GM19238 (cell line): ENCODE data around the gene CDH11.

Experiments
- DNase-seq: peaks from one replicate; pipeline ENCODE4 v3.0.0; 2011; ENCODE audit warnings: low spot score; ENCODE audit not compliant: insufficient read length

Gene CDH11

DNA sequence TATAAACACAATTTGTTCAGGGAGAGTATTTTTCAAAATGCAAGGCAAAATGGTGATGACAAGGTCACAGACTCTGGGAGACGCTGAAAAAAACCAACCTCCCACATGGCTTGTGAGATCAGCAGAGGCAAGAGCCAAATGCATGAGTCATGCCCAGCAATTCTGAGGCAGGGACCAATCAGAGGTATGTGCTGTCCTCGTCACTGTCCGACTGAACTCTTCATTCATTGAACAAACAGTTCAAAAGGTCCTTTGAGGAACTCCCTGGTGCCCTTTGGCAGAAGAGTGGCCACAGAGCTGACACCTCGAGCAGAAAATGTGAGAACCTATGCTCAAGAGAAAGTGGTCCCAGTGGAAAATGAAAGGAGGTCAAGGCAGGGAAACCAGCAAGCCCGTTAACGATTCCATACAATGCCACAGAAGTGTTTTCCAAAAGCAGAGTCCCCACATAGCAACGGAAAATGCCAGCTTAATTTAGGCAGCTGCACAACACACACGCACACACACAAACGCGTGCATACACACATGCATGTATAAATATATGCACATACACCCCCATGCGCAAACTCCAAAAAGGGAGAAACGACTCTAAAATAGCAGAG is 50.9 kb downstream of the CDH11 start:
- DNase-seq: no peak

DNA sequence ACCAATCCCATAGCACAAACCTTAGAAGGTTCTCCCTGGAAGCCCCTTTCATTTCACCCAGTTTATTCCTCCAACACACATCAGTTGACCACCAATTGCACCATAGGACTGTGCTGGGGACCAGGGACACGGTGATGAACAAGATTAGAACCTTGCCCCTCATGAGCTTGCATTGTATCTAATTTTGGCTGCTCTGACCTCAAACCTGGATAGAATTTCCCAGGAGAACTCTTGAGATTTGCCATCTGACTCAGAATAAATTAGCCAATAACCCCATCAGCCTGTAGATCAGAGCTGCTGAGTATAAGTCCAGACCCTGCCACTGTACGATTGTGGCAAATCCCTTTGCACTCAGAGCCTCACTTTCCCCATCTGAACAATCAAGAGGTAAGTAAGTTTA is 52.1 kb downstream of the CDH11 start:
- DNase-seq: no peak

DNA sequence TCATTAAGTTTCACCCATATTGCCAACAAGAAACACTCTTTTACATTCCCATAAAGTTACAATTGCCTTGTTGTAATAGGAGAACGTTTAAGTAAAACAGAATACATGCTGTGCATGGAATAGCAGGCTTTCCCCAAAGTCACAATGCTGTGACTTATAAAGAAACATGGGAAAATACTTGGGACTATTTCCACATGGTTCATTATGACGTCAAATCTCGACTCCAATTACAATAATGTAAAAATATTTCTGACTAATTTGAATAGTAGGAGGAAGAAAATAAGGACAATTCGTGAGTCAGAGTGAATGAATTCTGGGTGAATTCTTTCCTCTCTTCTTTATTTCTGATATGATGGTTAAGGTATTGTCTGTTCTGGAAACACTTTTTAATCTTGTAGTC is 52.8 kb downstream of the CDH11 start:
- DNase-seq: no peak

DNA sequence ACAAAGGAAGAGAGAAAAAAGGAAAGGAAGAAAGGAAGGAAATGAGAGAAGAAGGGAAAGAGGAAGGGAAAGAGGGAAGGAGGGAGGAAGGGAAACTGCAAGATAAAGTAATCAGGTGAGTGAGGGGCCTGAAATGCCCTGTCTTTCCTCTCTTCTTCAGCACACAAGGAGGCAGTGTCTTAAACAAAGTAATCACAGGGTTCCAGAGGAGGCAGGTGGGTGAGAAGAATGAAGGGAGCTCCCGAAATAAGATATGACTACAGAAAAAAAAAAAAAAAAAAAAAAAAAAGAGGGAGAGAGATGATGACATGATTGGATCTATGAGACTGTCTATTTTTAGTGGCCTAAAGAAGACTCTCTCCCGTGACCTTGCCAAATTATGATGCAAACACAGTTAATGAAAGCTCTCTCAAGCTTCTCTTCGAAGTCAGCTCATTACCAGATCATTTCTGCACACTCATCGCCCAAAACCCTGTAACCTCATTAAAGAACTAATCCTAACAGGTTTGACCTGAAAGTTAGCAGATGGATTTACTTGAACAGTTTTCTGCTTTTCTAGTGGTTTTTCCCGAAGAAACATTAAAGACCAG is 53.6 kb downstream of the CDH11 start:
- no peak for DNase-seq

DNA sequence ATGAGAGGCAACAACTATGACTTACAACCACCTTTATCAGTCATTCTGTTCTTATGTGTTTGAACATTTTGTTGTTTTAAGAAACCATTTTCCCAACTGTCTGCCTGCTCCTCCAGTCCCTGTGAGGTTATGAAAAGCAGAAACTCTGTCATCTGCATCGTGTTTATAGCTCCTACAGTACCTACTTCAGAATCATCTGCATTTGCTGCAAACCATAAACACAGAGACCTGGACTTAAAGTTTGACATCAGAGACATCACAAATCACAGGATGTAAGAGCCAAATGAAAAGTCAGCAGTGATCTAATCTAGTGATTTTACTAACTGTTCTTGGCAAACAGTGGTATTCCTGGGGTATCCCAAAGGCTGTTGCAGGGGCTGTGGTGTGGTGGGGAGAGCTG is 55.2 kb downstream of the CDH11 start:
- DNase-seq: no peak

DNA sequence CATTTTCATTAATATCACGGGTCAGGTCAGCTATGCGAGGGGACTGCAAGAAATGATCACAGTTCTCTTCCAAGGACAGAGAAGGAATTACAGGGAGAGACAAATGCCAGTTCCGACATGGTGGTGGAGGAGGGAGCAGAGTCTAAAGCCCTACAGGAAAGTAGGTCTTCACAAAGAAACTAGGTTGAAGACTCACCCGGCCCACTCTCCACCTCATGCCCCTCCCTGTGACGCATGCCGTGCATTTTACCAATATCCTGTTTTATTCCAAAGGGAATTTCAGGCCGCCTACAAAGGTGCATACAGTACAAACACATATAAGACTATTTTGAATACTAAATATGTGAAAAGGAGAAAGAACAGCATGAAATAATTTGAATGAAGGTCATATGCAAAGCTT is 56.8 kb downstream of the CDH11 start:
- DNase-seq: no peak

DNA sequence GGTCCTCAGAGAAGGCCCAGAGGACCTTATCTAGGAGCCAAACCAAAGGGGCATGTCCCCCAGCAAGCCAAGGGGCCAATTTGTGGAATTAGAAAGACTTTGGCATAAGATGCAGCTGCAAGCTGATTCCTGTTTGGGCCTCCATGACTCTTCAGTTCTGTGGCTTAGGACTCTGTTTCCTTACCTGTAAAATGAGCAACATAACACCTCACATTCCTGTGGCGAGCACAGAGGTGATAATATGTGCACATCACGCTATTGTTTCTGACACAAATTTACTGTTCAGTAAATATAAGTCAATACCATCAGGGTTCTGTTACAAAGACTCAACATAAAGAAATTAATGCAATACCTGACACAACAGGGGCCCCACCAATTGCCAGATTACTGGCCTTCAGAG is 57.7 kb downstream of the CDH11 start:
- no peak for DNase-seq

DNA sequence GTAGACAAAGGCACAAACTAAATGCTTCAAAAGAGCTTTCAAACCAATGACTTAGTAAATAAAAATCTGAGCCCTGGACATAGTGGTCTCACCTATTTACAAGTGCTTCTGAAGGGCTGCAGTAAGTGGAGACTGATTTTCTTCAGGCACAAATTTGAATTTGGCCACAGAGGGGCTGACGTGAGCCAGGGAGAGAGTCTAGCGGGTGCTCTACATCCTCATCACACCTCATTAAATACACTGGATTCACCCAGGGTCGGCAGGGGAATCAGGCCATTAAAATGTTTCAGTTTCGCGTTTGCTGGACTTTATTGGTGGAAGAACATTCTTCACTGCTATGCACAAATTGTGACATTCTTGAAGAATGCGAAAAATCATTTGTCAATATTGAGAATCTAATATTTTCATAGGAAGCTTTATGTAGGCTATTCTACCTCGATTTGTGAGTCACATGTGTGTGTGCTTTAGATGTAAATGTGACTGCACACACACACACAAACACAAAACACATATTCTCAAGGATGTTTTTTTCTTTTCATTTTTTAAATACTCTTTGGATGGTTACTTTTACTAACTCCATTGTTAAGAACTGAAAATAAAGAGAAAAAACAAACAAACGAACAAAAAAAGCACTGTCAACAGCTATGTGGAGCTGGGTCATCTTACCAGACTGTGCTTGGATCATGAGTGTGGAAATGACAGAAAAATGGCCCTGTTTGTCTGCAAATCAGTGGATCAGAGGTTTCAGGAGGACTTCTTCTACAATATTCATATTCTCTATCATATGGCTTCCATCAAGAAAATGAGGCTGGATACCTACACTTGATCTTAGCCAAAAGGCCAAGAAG is 58.9 kb downstream of the CDH11 start:
- no peak for DNase-seq

DNA sequence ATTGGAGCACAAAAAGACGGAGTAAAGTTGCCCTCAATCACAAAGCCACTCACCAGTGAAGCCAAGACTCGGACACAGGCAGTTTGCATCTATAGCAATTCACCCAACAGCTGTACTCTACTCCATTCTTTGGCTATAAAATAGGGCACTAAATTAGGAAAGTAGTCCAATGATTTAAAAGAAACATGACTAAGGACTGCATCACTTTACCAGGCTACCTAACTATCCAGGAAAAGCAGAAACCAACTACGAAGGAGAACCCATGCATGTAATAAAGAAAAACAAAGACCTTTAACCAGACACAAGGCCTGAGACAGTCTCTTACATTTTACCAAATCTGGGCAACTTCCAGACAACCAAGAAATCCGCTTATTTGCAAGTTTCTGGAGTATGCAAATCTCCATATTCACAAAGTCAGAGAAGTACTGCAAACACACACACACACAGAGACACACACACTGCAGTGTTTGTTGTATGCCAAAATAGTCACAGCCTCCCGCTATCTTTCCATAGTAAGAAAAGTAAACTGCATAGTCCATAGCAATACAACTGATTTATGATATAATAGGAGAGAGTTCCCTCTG is 59.8 kb downstream of the CDH11 start:
- no peak for DNase-seq

DNA sequence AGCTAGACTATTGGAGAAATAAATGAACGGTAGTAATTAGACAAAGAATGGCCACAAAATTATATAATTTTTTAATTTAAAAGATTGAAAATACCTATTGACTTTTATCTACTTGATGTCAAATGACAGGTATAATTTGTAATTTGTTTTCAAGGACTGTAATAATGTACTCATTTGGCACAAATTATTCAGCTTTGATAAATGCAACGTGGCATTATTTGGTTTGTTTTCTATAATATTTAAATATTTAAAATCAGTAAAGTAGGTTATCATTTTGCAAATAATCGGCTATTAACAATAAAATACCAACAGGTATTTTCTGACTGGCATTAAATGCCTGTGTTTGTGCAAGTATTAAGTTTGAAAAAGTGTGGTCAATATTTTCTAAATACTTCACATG is 60.6 kb downstream of the CDH11 start:
- no peak for DNase-seq

DNA sequence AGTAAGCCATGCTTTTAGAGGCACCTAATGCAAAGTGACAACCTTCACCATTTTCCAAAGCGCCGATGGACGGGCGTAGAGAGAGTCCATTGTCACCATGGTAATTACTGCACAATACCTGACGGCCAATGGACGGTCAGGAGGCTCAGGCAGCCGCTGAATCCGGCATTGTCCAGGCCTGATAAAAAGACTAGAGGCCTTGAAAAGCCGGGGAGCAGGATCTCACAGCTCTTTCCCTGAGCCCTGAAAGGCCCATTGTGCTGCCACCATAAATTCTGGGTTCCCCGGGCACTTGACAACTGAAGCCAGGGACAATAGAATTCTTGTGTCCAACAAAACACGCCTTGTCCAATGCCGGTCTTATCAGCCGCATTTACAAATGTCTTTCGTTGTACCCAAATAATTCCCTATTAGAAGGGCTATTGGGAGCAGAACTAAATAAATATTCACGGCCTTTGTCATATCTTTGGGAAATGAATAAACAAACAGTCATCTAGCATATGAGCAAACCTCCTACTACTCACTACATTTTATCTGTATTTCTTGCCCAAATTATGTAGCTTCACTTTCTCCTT is 62.4 kb downstream of the CDH11 start:
- DNase-seq: no peak

DNA sequence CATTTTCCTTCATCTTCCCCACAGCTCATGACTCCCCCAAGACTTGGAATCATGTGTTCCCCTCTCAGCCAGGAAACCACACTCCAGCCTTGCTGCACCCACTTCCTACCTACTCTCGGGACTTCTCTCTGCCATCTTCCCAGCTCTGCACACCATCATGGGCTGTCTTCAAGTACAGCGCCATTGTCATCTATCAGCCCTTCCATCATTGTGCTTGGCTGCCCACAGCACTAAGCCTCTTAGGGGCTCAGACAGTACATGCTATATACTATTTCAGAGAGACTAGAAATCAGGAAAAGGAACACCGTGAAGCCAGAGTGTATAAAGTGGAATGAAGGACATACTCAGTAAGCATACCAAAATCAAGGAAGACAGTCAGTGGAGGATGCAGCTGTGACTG is 64.7 kb downstream of the CDH11 start:
- DNase-seq: no peak

DNA sequence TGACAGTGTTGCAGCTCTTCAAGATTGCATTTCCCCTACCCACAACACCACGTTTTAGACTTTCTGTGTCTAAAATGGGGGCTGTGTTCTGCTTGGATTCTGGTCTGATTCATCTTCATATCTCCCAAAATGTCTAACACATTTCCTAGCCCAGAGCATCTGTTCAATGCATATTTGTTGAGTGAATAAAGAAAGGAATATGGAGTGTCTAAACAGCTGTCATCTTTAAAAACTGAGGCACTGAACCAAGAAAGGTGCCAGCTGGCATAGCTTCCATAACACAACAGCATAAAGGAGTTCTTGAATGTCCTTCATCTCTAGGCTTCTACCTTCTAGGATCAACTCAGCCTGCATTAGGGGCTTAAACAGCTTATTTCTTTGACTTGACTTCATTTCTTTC is 67.4 kb downstream of the CDH11 start:
- DNase-seq: no peak

DNA sequence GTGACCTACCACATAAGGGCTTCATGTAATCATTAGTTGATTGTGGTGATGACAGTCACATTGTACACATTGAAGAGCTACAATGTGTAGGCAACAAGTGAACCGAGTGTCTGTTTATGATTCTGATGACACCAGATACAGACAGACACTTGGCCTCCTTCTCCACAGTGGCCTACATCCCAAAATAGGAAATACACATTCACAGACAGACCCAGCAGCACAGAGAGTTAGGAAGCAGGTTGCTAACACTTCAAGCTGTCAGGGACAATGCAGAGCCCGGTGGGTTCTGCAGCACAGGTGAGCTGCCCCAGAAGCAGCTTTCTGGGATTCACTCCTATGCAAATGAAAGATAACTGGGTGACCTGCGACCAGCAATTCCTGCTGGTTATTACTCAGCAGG is 72.2 kb downstream of the CDH11 start:
- DNase-seq: no peak

DNA sequence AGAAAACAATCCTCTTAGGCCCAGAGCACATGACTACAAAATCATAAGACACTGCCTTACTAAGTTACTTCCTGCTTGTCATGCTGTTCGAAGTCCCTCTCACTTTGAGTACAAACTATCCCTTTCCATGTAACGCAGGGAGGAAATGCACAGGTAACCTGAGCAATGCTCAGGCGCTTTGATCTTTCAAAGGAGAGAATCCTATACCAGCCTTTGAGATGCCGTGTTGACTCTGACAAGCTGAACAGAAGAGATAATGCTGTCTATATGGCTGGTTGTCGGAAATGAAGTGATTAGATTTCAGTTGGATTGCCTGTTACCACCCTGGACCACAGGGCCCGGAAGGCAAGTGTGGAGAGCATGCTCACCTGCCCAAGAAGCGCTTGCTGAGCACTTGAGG is 75.9 kb downstream of the CDH11 start:
- DNase-seq: no peak

DNA sequence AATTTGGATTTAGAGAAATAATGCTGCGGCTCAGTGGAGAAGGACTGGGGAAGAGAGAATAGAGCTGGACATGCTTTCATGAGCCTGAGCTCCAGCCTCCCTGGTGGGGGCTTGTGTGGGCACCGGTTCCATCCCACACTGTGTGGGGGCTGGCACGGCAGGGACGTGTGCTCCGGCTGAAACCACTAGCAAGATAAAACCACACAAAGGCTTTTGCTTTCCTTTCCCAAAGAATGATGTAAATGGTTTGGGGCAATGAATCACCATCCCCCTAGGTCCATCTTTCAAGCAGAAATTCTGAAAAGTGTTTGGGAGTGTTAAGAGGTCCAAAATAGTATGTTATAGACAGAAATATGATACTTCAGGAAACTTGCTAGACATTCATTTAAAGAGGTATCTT is 77.0 kb downstream of the CDH11 start:
- DNase-seq: no peak

DNA sequence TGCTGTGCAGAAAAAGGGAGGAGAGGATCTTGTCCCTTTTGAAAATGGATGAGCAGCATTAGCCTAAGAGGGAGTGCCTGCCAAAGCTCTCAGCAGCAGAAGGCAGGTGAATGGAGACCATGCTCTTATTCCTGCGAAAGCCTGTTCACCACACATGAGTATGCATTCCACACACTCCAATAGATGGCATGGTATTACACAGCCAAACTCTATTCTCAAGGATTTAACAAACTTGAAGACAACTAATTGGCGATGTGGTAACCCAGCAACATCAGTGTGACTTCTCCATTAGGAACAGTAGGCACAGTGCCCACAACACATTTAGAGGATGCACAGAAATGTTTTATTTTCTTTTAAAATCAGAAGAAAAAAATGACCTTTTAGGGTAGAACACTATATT is 77.8 kb downstream of the CDH11 start:
- no peak for DNase-seq

DNA sequence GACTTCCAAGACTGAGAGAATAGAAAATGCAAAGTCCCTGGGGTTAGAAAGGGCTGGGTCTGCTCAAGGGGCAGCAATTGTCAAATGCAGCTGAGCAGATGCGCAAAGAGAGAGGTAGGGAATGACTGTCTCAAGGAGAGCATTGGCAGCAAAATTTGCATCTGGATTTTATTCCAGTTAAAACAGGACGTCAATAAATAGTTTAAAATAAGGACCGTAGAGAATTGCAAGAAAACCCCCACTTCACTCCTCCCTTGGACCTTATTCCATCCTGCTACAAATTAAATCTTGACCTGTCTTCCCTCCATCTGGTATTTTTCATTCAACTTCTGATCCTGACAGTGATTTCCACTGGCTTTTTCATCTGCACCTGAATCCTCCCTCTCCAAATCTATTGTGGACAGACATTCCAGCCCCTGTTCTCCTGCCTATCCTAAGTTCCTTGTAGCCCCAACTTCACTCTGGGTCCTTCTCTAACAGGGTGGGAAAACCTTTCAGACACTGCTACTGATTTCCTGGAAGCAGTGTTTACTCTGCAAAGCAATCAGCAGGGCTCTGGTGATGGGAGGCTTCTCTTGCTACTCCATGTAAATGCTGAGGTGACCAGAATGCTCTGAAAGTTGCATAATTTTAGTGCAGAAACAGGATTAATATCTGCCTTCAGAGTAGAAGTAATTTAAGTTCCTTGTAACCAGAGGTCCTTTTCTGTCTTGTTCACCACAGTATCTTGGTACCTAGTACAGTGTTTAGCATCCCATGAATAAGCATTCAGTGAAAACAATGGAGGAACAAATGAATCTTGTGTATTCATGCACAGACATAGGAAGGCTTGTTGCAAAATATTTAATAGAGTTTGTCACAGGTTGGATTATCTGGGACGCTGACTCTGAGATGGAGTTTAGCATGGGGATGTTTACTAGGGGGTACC is 79.2 kb downstream of the CDH11 start:
- DNase-seq: no peak

DNA sequence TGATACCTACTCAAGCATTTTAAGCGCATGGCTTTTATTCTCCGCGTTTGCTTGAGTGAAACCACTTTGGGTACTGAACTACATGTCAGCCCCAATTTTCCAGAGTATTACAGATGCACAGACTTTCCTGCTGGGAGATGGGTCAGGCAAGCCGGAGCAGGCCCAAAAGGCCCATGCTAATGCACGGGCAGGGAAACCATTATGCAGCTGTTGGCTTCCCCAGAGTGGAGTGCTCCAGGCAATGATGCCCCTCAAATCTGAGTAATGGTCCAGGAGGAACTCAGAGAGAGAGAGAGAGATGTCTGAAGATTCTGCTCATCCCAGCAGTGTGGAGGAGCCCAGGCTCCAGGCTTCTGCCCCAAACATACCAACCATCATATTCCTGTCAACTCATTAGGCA is 80.2 kb downstream of the CDH11 start:
- DNase-seq: no peak

DNA sequence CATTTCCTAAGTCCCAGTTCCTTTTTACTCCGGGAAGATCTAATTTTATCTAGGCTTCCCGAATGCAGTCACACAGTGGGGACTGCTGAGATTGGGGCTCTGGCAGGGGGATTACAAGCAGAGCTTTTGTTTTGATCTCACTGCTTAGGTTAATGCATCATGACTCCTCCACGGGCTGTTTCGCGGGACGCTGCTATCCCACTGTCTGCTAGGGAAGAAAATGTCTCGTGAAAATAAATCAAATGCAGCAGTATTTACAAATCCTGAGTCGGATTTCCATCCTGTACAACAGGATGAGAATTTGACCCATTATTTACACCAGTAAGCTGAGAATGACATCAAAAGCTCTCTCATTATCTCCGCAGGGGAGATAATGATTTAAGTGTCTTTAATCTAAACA is 83.8 kb downstream of the CDH11 start:
- no peak for DNase-seq

DNA sequence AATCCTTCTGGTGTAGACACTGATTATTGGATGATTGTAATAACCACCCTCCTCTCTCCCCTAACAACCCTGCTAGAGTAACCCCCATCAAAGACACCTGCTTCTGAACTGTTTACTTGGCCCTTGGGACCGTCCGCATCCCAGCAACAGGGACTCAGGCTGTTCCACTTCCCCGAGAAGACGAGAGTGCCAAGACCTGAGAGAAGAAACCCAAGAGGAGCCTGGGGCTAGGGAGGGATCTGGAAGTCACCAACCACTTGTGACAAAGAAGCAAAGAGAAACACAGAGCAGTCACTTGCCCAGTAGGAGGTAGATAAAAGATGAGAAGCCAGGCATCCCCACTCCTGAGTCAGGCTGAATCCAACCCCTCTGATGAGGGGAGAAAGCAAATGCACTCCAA is 84.3 kb downstream of the CDH11 start:
- DNase-seq: no peak
